Effector CD4-positive, alpha-beta T cell (primary cell): ENCODE measurements around the gene AMIGO1.

Source experiments
- DNase-seq: peaks from one replicate; pipeline ENCODE4 v3.0.0-alpha.2; 2020

Gene AMIGO1

GRCh38 chr1:109532365-109533136, 23.0 kb upstream of the AMIGO1 start:
- peak; percentile 90 for DNase-seq

GRCh38 chr1:109531826-109532364, 22.4 kb upstream of the AMIGO1 start:
- DNase-seq = no peak

GRCh38 chr1:109531380-109531779, 21.9 kb upstream of the AMIGO1 start:
- no peak for DNase-seq

- no peak for DNase-seq
These were observed 21.0 kb upstream of the AMIGO1 start for GRCh38 chr1:109530457-109531087.

GRCh38 chr1:109529881-109530456, 20.4 kb upstream of the AMIGO1 start:
- no peak for DNase-seq

- no peak for DNase-seq
These were observed 19.2 kb upstream of the AMIGO1 start for GRCh38 chr1:109528712-109529111.

GRCh38 chr1:109527846-109528695, 18.5 kb upstream of the AMIGO1 start:
- DNase-seq = no peak

GRCh38 chr1:109527098-109527811, 17.7 kb upstream of the AMIGO1 start:
- no peak for DNase-seq

GRCh38 chr1:109523706-109524105, 14.2 kb upstream of the AMIGO1 start:
- DNase-seq = no peak

GRCh38 chr1:109522026-109522425, 12.5 kb upstream of the AMIGO1 start:
- no peak for DNase-seq

GRCh38 chr1:109521002-109521951, 11.8 kb upstream of the AMIGO1 start:
- no peak for DNase-seq

GRCh38 chr1:109517337-109517736, 7.8 kb upstream of the AMIGO1 start:
- no peak for DNase-seq

- no peak for DNase-seq
These were observed 7.3 kb upstream of the AMIGO1 start for GRCh38 chr1:109516872-109517271.

GRCh38 chr1:109514846-109515245, 5.3 kb upstream of the AMIGO1 start:
- DNase-seq = no peak

GRCh38 chr1:109513110-109513710, 3.7 kb upstream of the AMIGO1 start:
- DNase-seq = no peak

GRCh38 chr1:109508873-109509175, 703 bp downstream of the AMIGO1 start:
- DNase-seq = no peak

GRCh38 chr1:109508001-109508872, 1.3 kb downstream of the AMIGO1 start:
- no peak for DNase-seq

- no peak for DNase-seq
These were observed 4.6 kb downstream of the AMIGO1 start for GRCh38 chr1:109504974-109505373.

GRCh38 chr1:109503935-109504334, 5.6 kb downstream of the AMIGO1 start:
- DNase-seq = no peak

GRCh38 chr1:109502364-109502851, 7.1 kb downstream of the AMIGO1 start:
- DNase-seq = peak; percentile 58
